Fibroblast of lung (primary cell): ENCODE data around the gene ZP2.

Experiments used
- CTCF ChIP-seq, 2 donors: IDR thresholded peaks in 1 of 2; conservative IDR thresholded peaks in 1 of 2; 1 replicate in 1 of 2; 2 replicates in 1 of 2; pipeline ENCODE4 v1.5.1; 2011 to 2012; ENCODE audit warnings: low read length in 2 of 2, control low read depth in 1 of 2, inconsistent platforms in 1 of 2, low read depth in 1 of 2, mild to moderate bottlenecking in 1 of 2
- EZH2 ChIP-seq: IDR thresholded peaks from 2 replicates; pipeline ENCODE4 v1.5.1; 2012; ENCODE audit warnings: low read length, control low read depth, mild to moderate bottlenecking; ENCODE audit errors: missing control alignments

GRCh38 chr16:21179983-21180365 is 31.4 kb downstream of the ZP2 start:
- TF ChIP-seq CTCF (conservative IDR thresholded peaks at IDR 0.05 in 1 of 2, IDR thresholded peaks at IDR 0.05 in 1 of 2; ENCODE audit: low read depth in 1 of 2, low read length in 2 of 2): no peak
- TF ChIP-seq EZH2: no peak
